Measurements from ENCODE around the gene NPIPA2.
"Not testable (repeated sequence)": the region's sequence is repeated elsewhere in the genome, so short reads cannot be mapped to it uniquely, and the experiment has no call there.

NPIPA2 gene

GRCh38 chr16:14742273-14743128, at the start of gene NPIPA2:
NPIPA2 (plus strand) TSS chr16:14742533; CDS start chr16:14748066, 5,533 bp downstream.
- POLR2A ChIA-PET; DNase-seq (ENCODE audit: extremely low spot score); CTCF ChIA-PET: not testable (repeated sequence)

DNA sequence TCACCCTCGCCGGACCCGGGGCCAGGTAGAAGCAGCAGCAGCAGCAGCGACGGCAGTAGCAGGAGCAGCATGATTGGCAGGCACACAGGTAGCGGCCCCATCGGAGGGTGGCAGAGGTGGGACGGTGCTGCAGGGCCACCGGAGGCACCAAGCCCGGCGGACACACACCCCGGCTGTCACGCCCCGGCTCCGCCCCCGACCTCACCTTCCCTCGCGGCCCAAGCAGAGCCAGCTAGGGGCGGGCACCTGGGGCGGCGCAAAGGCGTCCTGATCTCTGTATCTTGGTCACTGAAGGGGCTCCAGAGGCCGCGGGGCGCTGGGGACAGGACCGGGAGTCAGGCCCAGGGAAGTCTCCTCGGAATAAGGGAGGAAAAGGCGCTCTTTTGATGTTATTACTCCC, 48.2 kb upstream of the NPIPA2 start, which contains the start of gene PLA2G10:
PLA2G10 (minus strand) TSS at position 180 of the 400 bp plus-strand sequence; CDS start at position 101, 79 bp downstream.
- CTCF ChIA-PET; POLR2A ChIA-PET; DNase-seq (ENCODE audit: extremely low spot score): not testable (repeated sequence)

- DNase-seq (ENCODE audit: extremely low spot score); POLR2A ChIA-PET; CTCF ChIA-PET: not testable (repeated sequence)
Measured at GRCh38 chr16:14701859-14702258, 40.5 kb upstream of the NPIPA2 start.

GRCh38 chr16:14702672-14703071, 39.7 kb upstream of the NPIPA2 start:
- CTCF ChIA-PET; POLR2A ChIA-PET; DNase-seq (ENCODE audit: extremely low spot score): not testable (repeated sequence)

- CTCF ChIA-PET; POLR2A ChIA-PET; DNase-seq (ENCODE audit: extremely low spot score): not testable (repeated sequence)
Measured at GRCh38 chr16:14703156-14704011, 38.9 kb upstream of the NPIPA2 start, which contains the start of gene NPIPA3. NPIPA3 (plus strand) TSS chr16:14703411; CDS start chr16:14708944, 5,533 bp downstream.

GRCh38 chr16:14733233-14733632, 9.1 kb upstream of the NPIPA2 start:
- DNase-seq (ENCODE audit: extremely low spot score); CTCF ChIA-PET; POLR2A ChIA-PET: not testable (repeated sequence)

DNA sequence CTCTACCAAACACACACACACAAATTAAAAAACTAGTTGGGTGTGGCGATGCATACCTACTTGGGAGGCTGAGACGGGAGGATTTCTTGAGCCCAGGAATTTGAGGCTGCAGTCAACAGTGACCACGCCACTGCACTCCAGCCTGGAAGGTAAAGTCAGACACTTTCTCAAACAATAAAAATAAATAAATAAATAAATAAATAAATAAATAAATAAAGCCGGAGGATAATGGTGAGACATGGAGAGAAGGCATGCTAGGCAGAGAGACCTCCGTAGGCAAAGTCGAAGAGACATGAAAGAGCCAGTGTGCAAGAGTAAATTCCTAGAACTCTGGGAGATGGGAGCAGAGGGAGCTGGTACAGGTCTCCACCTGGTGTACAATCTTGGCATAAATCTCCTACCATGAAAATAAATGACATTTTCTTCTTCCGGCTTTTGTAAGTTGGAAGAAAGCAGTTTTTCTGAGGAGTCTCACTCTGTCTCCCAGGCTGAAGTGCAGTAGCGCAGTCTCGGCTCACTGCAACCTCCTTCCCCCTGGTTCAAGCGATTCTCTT, 1.4 kb upstream of the NPIPA2 start:
- not testable (repeated sequence) for DNase-seq (ENCODE audit: extremely low spot score)

GRCh38 chr16:14741794-14742193, 539 bp upstream of the NPIPA2 start:
- POLR2A ChIA-PET; DNase-seq (ENCODE audit: extremely low spot score); CTCF ChIA-PET: not testable (repeated sequence)

More for the DNA sequence above, 1.4 kb upstream of the NPIPA2 start:
- CTCF ChIA-PET, POLR2A ChIA-PET: not testable (repeated sequence)

- DNase-seq (ENCODE audit: extremely low spot score); POLR2A ChIA-PET; CTCF ChIA-PET: not testable (repeated sequence)
Measured at GRCh38 chr16:14773654-14774053, 31.3 kb downstream of the NPIPA2 start.

DNA sequence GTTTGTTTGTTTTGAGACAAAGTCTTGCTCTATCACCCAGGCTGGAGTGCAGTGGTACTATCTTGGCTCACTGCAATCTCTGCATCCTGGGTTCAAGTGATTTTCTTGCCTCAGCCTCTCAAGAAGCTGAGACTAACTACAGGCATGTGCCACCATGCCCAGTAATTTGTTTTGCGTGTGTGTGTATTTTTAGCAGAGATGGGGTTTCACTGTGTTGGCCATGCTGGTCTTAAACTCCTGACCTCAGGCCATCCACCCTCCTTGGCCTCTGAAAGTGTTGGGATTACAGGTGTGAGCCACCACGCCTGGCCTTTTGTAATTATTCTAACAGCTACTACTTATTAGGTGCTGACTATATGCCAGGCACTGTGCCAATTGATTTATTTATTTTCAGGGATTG, 33.3 kb downstream of the NPIPA2 start:
- CTCF ChIA-PET; DNase-seq (ENCODE audit: extremely low spot score); POLR2A ChIA-PET: not testable (repeated sequence)

- DNase-seq (ENCODE audit: extremely low spot score); POLR2A ChIA-PET; CTCF ChIA-PET: not testable (repeated sequence)
Measured at GRCh38 chr16:14776763-14777162, 34.4 kb downstream of the NPIPA2 start.

DNA sequence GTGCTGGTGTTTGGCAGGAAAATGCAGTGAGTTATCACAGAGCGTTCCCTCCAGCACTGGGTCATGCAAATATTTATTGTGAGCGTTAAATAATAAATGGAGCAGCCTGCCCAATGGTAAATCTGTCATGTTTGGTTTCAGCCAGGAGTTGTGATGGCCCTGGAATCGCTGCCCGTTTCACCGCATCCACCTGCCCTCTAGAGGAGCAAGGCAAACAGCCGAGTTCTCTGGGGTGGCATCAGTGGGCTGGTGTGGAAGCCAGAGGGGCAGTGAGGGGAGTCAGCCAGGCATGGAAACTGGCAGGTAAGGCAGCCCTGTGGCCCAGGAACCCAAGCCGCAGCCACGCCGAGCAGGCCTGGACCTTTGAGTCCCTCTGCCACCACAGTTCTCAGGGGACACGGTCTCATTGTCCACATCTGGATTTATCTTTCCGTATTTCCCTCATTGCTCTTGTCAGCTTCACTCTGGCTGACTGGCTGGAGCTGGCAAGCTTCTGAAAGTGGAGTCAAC, 37.1 kb downstream of the NPIPA2 start:
- CTCF ChIA-PET; DNase-seq (ENCODE audit: extremely low spot score); POLR2A ChIA-PET: not testable (repeated sequence)

DNA sequence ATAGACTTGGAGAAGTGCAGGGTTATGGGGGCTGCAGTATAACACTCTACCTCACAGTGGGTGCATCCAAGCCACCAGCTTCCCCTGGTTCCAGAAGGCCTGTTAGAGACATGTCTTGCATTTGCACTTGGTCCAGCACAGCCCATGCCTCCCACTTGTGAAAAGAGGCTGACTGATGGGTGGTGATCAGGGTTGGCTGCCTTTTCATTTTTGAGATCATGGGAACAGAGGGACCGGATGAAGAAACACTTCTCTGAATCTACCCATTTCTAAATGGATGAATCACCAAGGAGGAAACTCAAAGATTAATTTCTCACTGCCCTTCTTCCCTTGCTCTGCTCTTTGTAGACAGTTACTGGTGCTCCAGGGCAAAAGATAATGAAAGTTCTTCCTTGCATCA, 43.8 kb downstream of the NPIPA2 start:
- CTCF ChIA-PET; POLR2A ChIA-PET; DNase-seq (ENCODE audit: extremely low spot score): not testable (repeated sequence)

- POLR2A ChIA-PET; CTCF ChIA-PET; DNase-seq (ENCODE audit: extremely low spot score): not testable (repeated sequence)
Measured at GRCh38 chr16:14789577-14789976, 47.2 kb downstream of the NPIPA2 start.

- POLR2A ChIA-PET; CTCF ChIA-PET; DNase-seq (ENCODE audit: extremely low spot score): not testable (repeated sequence)
Measured at GRCh38 chr16:14790320-14790956, 48.1 kb downstream of the NPIPA2 start.

- CTCF ChIA-PET; DNase-seq (ENCODE audit: extremely low spot score); POLR2A ChIA-PET: not testable (repeated sequence)
Measured at GRCh38 chr16:14792914-14793313, 50.6 kb downstream of the NPIPA2 start.

- DNase-seq (ENCODE audit: extremely low spot score); CTCF ChIA-PET; POLR2A ChIA-PET: not testable (repeated sequence)
Measured at GRCh38 chr16:14797558-14797957, 55.2 kb downstream of the NPIPA2 start.

GRCh38 chr16:14803577-14803976, 61.2 kb downstream of the NPIPA2 start:
- CTCF ChIA-PET, POLR2A ChIA-PET: not testable (repeated sequence)

More at GRCh38 chr16:14803577-14803976, 61.2 kb downstream of the NPIPA2 start:
- DNase-seq (ENCODE audit: extremely low spot score): not testable (repeated sequence)
